ENCODE data around the gene RNASE11.

Gene RNASE11

DNA sequence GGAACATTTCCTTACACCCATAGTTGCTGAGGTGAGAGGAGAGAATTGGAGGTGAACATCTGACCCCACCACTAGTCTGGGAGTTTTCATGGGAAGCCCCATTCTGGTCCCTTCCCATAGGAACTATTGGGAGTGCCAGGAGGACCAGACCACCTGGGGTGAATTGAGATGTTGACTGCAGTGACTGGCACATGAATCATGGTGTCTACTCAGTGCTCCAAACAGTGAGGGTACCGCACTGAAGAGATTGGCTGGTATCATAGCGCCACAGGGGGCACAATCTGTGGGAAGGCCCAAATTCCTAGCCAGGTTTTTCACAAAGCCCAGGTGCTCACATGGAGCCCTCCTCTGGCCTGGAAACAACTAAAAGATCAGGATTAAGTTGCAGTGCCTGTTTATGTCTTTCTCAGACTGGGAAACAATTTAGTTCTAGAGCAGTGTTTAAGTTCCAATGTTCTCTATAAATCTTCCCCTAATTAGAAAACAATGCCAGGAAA lies 23.3 kb downstream of the RNASE11 start:
- no peak for DNase-seq (ENCODE audit: low read depth)
- H3K4me3 ChIP-seq (ENCODE audit: low read length), result no peak overlapping the region
- TF ChIP-seq, protein P1, sequence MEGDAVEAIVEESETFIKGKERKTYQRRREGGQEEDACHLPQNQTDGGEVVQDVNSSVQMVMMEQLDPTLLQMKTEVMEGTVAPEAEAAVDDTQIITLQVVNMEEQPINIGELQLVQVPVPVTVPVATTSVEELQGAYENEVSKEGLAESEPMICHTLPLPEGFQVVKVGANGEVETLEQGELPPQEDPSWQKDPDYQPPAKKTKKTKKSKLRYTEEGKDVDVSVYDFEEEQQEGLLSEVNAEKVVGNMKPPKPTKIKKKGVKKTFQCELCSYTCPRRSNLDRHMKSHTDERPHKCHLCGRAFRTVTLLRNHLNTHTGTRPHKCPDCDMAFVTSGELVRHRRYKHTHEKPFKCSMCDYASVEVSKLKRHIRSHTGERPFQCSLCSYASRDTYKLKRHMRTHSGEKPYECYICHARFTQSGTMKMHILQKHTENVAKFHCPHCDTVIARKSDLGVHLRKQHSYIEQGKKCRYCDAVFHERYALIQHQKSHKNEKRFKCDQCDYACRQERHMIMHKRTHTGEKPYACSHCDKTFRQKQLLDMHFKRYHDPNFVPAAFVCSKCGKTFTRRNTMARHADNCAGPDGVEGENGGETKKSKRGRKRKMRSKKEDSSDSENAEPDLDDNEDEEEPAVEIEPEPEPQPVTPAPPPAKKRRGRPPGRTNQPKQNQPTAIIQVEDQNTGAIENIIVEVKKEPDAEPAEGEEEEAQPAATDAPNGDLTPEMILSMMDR (IDR thresholded peaks at IDR 0.05; ENCODE audit: insufficient read depth, low read depth, low read length, missing control alignments), result no peak

DNA sequence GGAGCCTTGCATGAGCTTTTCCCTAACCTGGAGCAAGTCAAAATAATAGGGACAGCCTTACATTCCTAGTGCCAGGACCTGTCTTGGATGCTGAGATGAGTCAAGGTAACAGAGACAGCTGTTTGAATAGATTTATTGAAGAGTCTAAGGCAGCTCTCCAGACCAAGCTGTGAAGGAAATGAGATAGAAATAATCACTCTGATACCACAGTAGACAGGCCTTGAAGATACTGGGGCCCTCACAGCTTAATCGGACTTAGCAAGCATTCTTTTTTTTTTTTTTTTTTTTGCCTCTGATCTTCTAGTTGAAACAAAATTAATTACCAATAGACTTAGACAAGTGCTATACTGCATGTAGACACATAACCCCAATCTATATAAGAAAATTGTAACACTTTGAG lies 23.8 kb downstream of the RNASE11 start:
- no peak for DNase-seq (ENCODE audit: low read depth)
- no peak overlapping the region for H3K4me3 ChIP-seq (ENCODE audit: low read length)
- TF ChIP-seq, protein P1 (IDR thresholded peaks at IDR 0.05; ENCODE audit: insufficient read depth, low read depth, low read length, missing control alignments), result no peak

DNA sequence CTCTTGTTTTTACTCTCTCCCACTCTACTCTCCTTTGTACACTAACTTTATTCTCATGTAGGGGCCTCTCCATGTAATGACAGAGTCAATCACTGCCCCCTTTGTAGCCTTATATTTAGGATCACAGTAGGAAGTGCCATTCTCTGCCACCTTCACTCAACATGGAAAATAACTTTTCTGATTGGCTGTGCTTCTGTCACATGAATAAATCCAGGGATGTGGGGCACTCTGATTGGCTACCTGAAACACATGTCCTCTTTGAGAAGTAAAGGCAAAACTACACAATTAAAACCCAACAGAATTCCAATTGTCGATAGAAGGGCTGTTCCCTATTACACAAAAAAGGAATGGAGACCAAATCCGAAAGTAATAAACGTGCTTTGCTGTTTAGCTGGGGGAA lies 26.8 kb downstream of the RNASE11 start, which contains the start of gene RNASE9:
TSS of gene RNASE9 (minus strand) at position 87 of the 400 bp plus-strand sequence.
- no peak for DNase-seq (ENCODE audit: low read depth)
- TF ChIP-seq, protein P1 (IDR thresholded peaks at IDR 0.05; ENCODE audit: insufficient read depth, low read depth, low read length, missing control alignments), result no peak
- no peak within 1 kb of the TSS for H3K4me3 ChIP-seq (ENCODE audit: low read length)

DNA sequence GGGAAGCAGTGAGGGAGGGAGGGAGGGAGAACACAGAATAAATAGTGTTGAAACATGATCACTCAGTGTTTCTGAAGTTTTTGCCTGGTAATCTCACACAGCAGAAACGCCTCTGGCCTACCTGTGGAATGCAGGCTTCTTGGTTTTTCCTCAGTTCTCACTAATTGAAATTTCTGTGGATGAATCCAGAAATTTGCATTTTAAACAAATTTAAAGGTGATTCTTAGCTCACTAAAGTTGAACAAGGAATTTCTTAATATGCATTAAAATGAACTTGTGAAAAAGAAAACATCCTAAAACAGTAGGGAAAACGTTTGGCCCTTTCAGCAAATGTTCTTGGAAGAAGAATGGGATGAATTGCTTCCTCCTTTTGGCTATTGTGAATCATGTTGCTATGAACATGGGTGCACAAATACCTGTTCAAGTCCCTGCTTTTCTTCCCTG lies 28.3 kb downstream of the RNASE11 start:
- TF ChIP-seq, protein P1 (IDR thresholded peaks at IDR 0.05; ENCODE audit: insufficient read depth, low read depth, low read length, missing control alignments), result no peak
- no peak overlapping the region for H3K4me3 ChIP-seq (ENCODE audit: low read length)
- no peak for DNase-seq (ENCODE audit: low read depth)

DNA sequence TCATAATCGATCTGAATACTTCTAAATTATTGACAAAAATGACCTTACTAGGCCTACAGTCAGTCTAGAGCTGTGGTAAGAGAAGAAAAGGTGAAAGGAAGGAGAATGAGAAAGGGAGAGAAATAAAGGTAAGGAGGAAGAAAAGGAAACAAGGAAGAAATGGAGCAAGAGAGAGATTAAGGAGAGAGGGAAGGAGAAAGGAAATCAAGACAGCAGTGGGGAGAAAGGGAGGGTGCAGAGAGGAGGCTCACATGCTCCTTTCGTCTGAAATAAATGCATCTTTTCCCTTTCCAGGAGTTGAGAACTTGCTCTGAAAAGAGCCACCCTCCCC lies 30.6 kb downstream of the RNASE11 start:
- no peak for DNase-seq (ENCODE audit: low read depth)
- TF ChIP-seq, protein P1 (IDR thresholded peaks at IDR 0.05; ENCODE audit: insufficient read depth, low read depth, low read length, missing control alignments), result no peak
- no peak overlapping the region for H3K4me3 ChIP-seq (ENCODE audit: low read length)

DNA sequence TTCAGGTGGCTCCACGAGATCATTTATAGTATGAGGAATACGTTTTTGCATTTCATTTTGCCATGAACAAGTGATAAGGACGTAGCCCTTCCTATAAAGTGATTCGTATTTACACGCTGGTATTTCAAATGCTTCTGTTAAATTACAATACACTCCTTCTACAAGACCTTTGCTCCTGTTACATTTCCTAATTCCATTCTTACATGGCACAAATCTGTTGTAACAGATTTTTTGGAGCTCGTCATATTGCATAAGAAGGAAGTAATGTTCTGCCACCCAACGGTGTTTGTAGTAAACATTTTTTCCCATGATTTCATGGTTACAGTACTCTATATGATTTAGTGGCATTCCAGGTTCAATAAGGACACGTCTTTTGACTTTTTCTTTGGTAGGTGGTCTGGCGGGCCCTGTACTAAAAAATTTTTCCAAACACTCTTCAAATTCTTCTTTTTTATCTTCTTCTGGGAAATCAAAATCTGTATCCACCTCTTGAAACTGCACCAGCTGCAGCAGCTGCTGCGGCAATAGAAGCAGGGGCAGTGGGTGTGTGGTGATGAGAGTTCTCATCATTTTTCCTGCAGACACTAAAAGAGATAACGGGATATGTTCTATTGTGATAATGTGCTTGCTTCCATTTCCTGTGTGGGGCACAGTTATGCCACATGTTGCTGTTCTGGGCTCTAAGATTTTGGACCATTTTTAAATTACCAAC lies 31.1 kb downstream of the RNASE11 start:
- no peak overlapping the region for H3K4me3 ChIP-seq (ENCODE audit: low read length)
- TF ChIP-seq, protein P1 (IDR thresholded peaks at IDR 0.05; ENCODE audit: insufficient read depth, low read depth, low read length, missing control alignments), result no peak
- DNase-seq (ENCODE audit: low read depth), result peak; percentile 11

DNA sequence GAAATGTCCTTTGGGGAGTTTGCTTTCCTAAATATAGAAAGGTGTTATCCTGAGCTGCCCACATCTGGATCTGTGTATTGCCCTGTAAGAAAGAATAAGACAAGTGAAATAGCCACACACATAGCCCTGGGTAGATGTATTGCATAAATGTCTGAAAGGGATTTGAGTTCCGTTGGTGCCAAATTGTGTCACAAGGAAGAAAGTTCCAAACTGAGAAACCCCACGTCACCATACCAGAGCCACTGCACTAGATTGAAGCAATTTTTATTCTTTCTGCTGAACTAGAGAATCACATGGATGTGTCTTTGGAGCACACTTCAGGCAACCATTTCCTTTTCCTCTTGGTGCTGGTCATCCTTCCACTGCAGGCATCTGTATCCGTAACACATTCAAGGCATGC lies 32.0 kb downstream of the RNASE11 start:
- TF ChIP-seq, protein P1 (IDR thresholded peaks at IDR 0.05; ENCODE audit: insufficient read depth, low read depth, low read length, missing control alignments), result no peak
- no peak for DNase-seq (ENCODE audit: low read depth)
- no peak overlapping the region for H3K4me3 ChIP-seq (ENCODE audit: low read length)

All from epithelial cell of esophagus (primary cell).